ENCODE measurements around the gene KDM3A.

KDM3A gene

DNA sequence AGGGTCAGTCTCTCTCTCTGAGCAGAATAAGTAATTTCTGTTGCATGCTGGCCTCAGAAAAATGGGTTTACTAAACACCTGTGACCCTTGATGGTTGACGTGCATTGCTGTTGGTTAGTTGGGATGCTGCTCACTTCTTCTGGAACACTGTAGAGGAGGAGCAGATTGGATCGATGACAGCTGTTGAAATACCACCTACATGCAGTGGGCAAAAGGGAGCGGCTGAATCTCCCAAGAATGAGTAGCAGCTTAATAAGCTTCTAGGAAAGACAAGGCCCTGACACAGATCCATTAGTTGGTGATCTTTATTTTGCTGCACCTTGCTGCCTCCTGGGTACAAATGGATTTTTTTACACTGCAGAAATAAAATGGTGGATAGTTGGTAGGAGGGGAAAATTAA, 43.2 kb downstream of the KDM3A start:
- TF ChIP-seq, protein P1, sequence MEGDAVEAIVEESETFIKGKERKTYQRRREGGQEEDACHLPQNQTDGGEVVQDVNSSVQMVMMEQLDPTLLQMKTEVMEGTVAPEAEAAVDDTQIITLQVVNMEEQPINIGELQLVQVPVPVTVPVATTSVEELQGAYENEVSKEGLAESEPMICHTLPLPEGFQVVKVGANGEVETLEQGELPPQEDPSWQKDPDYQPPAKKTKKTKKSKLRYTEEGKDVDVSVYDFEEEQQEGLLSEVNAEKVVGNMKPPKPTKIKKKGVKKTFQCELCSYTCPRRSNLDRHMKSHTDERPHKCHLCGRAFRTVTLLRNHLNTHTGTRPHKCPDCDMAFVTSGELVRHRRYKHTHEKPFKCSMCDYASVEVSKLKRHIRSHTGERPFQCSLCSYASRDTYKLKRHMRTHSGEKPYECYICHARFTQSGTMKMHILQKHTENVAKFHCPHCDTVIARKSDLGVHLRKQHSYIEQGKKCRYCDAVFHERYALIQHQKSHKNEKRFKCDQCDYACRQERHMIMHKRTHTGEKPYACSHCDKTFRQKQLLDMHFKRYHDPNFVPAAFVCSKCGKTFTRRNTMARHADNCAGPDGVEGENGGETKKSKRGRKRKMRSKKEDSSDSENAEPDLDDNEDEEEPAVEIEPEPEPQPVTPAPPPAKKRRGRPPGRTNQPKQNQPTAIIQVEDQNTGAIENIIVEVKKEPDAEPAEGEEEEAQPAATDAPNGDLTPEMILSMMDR (IDR thresholded peaks at IDR 0.05; ENCODE audit: control insufficient read depth, extremely low read depth, insufficient read depth): no peak
- H3K4me3 ChIP-seq (ENCODE audit: low read depth, low read length): no peak overlapping the region
- no peak for DNase-seq (ENCODE audit: low read depth)

DNA sequence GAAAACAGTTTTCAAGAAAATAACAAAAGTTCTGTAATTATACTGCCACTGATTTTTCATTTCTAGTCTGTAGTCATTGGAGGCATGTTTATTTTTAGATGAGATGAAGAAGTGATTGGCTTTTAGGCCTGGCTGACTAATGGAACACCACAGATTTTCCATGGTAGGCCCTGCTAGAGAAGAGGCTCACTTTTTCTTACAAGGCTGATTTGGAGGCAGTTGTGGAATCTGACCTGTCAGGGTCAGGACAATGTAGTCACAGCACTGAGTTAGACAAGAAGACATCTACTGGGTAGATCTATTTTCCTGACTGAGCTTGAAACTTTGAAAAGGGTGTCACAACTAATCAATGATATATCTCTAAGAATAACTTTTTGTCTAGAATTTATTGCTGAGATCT, 43.9 kb downstream of the KDM3A start:
- no peak overlapping the region for H3K4me3 ChIP-seq (ENCODE audit: low read depth, low read length)
- no peak for DNase-seq (ENCODE audit: low read depth)
- TF ChIP-seq, protein P1 (IDR thresholded peaks at IDR 0.05; ENCODE audit: control insufficient read depth, extremely low read depth, insufficient read depth): no peak

DNA sequence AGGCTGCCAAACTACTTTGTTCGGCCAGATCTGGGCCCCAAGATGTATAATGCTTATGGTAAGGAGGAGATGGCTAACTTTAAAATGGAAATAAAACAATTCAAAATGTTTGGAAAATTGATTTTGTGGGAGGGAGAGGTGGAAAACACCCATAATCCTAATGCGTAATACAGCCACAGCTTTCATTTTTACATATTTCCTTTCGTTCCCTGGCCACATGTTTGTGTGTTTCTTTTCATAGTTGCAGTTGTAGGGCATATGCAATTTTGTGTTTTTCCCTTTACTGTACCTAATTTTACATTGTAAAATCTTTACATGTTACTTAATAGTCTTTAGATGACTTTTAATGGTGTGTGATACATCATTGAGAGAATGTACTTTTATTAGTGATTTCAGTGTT, 44.6 kb downstream of the KDM3A start:
- H3K4me3 ChIP-seq (ENCODE audit: low read depth, low read length): no peak overlapping the region
- TF ChIP-seq, protein P1 (IDR thresholded peaks at IDR 0.05; ENCODE audit: control insufficient read depth, extremely low read depth, insufficient read depth): no peak
- DNase-seq (ENCODE audit: low read depth): no peak

DNA sequence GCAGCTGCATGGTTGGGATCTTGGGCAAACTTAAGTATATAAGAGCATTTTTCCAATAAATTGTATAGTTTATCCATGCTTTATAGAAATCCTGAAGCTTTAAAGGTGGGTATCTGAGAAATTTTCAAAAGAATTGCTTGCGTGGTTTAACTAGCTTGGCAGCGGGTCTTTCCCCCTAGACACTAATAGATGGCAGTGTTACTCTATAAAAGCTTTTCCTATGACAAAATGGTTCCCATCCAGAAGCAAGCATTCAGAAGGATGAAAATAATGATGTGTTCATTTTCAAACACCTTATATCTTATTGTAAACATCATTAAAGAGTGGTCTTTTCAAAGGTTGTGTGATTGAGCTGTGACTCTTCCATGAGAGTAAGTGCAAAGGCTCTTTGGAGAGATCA, 45.9 kb downstream of the KDM3A start:
- DNase-seq (ENCODE audit: low read depth): no peak
- H3K4me3 ChIP-seq (ENCODE audit: low read depth, low read length): no peak overlapping the region
- TF ChIP-seq, protein P1 (IDR thresholded peaks at IDR 0.05; ENCODE audit: control insufficient read depth, extremely low read depth, insufficient read depth): no peak

DNA sequence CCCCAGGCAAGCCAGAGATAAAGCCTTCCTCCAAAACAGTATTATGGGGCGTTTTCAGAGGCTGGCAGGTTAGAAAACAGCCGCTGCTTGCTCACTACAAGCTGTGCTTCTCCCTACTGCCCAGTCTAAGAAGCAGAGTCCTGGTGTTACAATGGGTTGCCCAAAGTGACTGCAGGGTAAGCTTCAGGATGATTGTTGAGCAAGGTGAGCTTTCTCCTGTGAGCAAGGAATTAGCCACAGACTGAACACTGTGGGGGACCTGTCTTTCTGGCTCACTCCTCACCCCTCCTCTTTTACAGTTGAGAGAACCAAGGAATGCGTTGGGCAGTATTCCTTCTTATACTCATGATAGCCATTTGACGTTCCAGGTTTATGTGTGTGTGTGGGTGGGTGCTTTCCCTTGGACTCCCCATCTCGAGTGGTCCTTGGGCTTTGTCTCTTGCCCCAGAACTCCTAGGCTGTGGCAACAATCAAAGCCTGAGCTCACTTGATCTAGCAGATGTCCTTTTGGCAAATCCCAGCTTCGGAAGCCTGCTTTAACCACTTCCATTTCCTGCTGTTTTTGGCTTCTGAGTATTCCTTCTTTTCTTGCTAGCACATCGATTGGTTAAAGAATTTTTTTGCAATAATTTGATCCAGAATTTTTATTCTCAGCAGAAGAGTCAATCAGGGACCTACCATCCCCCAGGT, 47.5 kb downstream of the KDM3A start:
- no peak for DNase-seq (ENCODE audit: low read depth)
- TF ChIP-seq, protein P1 (IDR thresholded peaks at IDR 0.05; ENCODE audit: control insufficient read depth, extremely low read depth, insufficient read depth): no peak

DNA sequence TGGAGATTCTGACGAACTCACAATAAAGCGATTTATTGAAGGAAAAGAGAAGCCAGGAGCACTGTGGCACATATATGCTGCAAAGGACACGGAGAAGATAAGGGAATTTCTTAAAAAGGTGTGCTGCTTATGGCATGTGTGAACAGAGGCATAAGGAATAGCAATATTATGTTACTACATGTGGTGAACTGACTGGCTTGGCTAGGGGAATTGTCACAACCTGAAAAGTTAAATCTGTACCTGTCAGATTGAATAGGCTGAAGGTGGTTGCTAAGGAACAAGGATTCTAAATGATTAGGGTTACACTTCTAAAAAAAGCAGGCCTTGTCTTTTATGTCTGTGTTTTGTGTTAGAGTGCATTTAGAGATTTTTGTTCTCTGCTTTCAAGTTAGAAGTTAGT, 48.4 kb downstream of the KDM3A start:
- DNase-seq (ENCODE audit: low read depth): no peak
- TF ChIP-seq, protein P1 (IDR thresholded peaks at IDR 0.05; ENCODE audit: control insufficient read depth, extremely low read depth, insufficient read depth): no peak
- H3K4me3 ChIP-seq (ENCODE audit: low read depth, low read length): no peak overlapping the region

More for the DNA sequence above, 47.5 kb downstream of the KDM3A start:
- H3K4me3 ChIP-seq (ENCODE audit: low read depth, low read length): no peak overlapping the region

DNA sequence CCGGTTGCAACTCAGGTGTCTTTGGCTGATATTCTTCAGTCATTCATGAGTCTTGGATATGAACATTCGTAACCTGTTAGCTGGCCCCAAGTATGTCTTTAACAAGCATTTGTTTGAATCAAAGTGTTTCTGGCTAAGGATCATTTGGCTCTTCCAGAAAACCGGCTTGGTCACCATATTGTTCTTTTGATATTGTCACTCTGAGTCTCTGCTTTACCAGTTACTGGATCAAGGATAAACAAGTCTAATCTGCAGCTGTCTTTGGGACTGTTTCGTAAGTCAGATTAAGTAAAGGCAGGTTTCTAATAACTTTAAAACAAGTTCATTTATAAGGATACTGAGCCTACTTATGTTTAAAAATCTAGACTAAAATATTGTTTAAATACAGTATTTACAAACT, 49.1 kb downstream of the KDM3A start:
- no peak for DNase-seq (ENCODE audit: low read depth)
- TF ChIP-seq, protein P1 (IDR thresholded peaks at IDR 0.05; ENCODE audit: control insufficient read depth, extremely low read depth, insufficient read depth): no peak
- H3K4me3 ChIP-seq (ENCODE audit: low read depth, low read length): no peak overlapping the region

Data from LNCaP clone FGC (cell line).